ENCODE measurements around the gene PALMD. TPM values are rescaled to one million over a fixed set of nuclear protein-coding genes. Genes with fewer than 3 reads are reported as not detected.

The PALMD gene
- total and polyA plus RNA-seq, 2 experiments from 2014 or later = 0.63 to 0.94 TPM

DNA sequence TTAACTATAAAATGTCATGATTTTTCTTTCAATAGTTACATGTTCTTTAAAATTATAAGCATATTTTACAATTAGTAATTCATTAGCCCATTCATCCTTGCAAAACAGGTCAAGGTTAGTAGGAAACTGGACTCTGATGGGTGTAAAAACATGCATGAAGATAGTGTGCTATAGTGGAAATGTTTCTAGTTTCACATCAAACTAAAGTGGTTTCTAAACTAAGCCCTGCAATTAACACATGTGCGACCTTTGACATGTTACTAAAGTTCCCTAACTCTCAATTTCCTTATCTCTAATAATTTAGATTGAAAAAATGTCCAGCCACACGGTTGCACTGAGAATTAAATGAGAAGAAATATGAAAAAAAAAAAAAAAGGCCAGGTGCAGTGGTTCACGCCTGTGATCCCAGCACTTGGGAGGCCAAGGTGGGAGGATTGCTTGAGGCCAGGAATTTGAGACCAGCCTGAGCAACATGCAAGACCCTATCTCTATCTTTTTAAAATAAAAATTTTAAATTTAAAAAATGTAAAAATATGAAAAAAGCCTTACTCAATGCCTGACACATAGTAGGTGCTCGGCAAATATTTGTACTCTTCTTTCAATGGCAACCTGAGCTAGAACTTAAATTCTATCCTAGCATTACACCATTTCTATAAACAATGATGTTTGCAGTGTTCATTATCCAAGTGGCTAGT lies 44.1 kb upstream of the PALMD start:
- Histone ChIP-seq H3K4me3 (no peak overlapping the region), H3K4me1 (ENCODE audit: low read depth) (no peaks in the 10 kb centered on the region), H3K27ac (no peak overlapping the region), H3K9me3 (ENCODE audit: low read depth) (no peaks in the 10 kb centered on the region), H3K27me3 (no peaks in the 10 kb centered on the region), H3K36me3 (no peaks in the 10 kb centered on the region)
- TF ChIP-seq, protein P1, sequence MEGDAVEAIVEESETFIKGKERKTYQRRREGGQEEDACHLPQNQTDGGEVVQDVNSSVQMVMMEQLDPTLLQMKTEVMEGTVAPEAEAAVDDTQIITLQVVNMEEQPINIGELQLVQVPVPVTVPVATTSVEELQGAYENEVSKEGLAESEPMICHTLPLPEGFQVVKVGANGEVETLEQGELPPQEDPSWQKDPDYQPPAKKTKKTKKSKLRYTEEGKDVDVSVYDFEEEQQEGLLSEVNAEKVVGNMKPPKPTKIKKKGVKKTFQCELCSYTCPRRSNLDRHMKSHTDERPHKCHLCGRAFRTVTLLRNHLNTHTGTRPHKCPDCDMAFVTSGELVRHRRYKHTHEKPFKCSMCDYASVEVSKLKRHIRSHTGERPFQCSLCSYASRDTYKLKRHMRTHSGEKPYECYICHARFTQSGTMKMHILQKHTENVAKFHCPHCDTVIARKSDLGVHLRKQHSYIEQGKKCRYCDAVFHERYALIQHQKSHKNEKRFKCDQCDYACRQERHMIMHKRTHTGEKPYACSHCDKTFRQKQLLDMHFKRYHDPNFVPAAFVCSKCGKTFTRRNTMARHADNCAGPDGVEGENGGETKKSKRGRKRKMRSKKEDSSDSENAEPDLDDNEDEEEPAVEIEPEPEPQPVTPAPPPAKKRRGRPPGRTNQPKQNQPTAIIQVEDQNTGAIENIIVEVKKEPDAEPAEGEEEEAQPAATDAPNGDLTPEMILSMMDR (IDR thresholded peaks at IDR 0.05; ENCODE audit: low read depth, low read length) = no peak
- DNase-seq (ENCODE audit: low read depth in 1 of 2, low spot score in 1 of 2) = no peak

GRCh38 chr1:99602404-99602969 lies 43.4 kb upstream of the PALMD start:
- Histone ChIP-seq H3K27ac (no peak overlapping the region), H3K9me3 (ENCODE audit: low read depth) (no peaks in the 10 kb centered on the region), H3K36me3 (no peaks in the 10 kb centered on the region), H3K4me3 (no peak overlapping the region), H3K27me3 (no peaks in the 10 kb centered on the region), H3K4me1 (ENCODE audit: low read depth) (no peaks in the 10 kb centered on the region)
- no peak for DNase-seq (ENCODE audit: low read depth in 1 of 2, low spot score in 1 of 2)
- TF ChIP-seq, protein P1 (IDR thresholded peaks at IDR 0.05; ENCODE audit: low read depth, low read length) = no peak

GRCh38 chr1:99603699-99604560 lies 42.0 kb upstream of the PALMD start:
- Histone ChIP-seq H3K36me3 (no peaks in the 10 kb centered on the region), H3K27me3 (no peaks in the 10 kb centered on the region), H3K4me3 (no peak overlapping the region), H3K4me1 (ENCODE audit: low read depth) (no peaks in the 10 kb centered on the region), H3K27ac (no peak overlapping the region), H3K9me3 (ENCODE audit: low read depth) (no peaks in the 10 kb centered on the region)
- TF ChIP-seq, protein P1 (IDR thresholded peaks at IDR 0.05; ENCODE audit: low read depth, low read length) = no peak
- DNase-seq (ENCODE audit: low read depth in 1 of 2, low spot score in 1 of 2) = peak in 1 of 2 donors; percentile 42

- no peak for DNase-seq (ENCODE audit: low read depth in 1 of 2, low spot score in 1 of 2)
- no peak overlapping the region for H3K27ac ChIP-seq
- H3K27me3 ChIP-seq = no peaks in the 10 kb centered on the region
- H3K36me3 ChIP-seq = no peaks in the 10 kb centered on the region
- H3K4me3 ChIP-seq = no peak overlapping the region
- TF ChIP-seq, protein P1 (IDR thresholded peaks at IDR 0.05; ENCODE audit: low read depth, low read length) = no peak
- H3K9me3 ChIP-seq (ENCODE audit: low read depth) = no peaks in the 10 kb centered on the region
- no peaks in the 10 kb centered on the region for H3K4me1 ChIP-seq (ENCODE audit: low read depth)
Measured at GRCh38 chr1:99606306-99606705, 39.6 kb upstream of the PALMD start.

GRCh38 chr1:99607590-99607989 lies 38.3 kb upstream of the PALMD start:
- TF ChIP-seq, protein P1 (IDR thresholded peaks at IDR 0.05; ENCODE audit: low read depth, low read length) = no peak
- no peaks in the 10 kb centered on the region for H3K27me3 ChIP-seq
- no peaks in the 10 kb centered on the region for H3K36me3 ChIP-seq
- H3K27ac ChIP-seq = no peak overlapping the region
- H3K4me3 ChIP-seq = no peak overlapping the region
- H3K9me3 ChIP-seq (ENCODE audit: low read depth) = no peaks in the 10 kb centered on the region
- no peaks in the 10 kb centered on the region for H3K4me1 ChIP-seq (ENCODE audit: low read depth)
- no peak for DNase-seq (ENCODE audit: low read depth in 1 of 2, low spot score in 1 of 2)

Measured in cardiac muscle cell (in vitro differentiated cells and primary cell).